ENCODE data around the gene OBP2B. TPM values are rescaled to one million over a fixed set of nuclear protein-coding genes. Genes with fewer than 3 reads are reported as not detected.
"Not testable (repeated sequence)": the region's sequence is repeated elsewhere in the genome, so short reads cannot be mapped to it uniquely, and the experiment has no call there.

Gene OBP2B
- total RNA-seq, 1 experiment from 2014 or later: not detected

GRCh38 chr9:133210202-133210532 is 1.1 kb upstream of the OBP2B start:
- peaks cover 6% of the 10 kb centered on the region for H3K4me1 Mint-ChIP-seq (ENCODE audit: insufficient read depth, unreplicated experiment)
- H3K27me3 Mint-ChIP-seq (ENCODE audit: insufficient read depth, unreplicated experiment): peaks cover 41% of the 10 kb centered on the region
- ChIA-PET POLR2A (no interaction called here), CTCF (no interaction called here)
- intact Hi-C loops (cut with micrococcal nuclease): no loop called here
- BruUV-seq (replicated peaks): no TSS peak
- H3K27ac Mint-ChIP-seq (ENCODE audit: low read depth, unreplicated experiment): no peak overlapping the region
- no peak overlapping the region for H3K4me3 Mint-ChIP-seq (ENCODE audit: unreplicated experiment)
- peaks cover 6% of the 10 kb centered on the region for H3K36me3 Mint-ChIP-seq (ENCODE audit: insufficient read depth, unreplicated experiment)
- TF ChIP-seq CTCF (IDR thresholded peaks at IDR 0.05; ENCODE audit: unreplicated experiment): no peak
- DNase-seq (ENCODE audit: unreplicated experiment): no peak
- H3K9me3 Mint-ChIP-seq (ENCODE audit: unreplicated experiment): peaks cover 7% of the 10 kb centered on the region

GRCh38 chr9:133209327-133210201 is 514 bp upstream of the OBP2B start:
- CTCF ChIA-PET; BruUV-seq (replicated peaks); POLR2A ChIA-PET; intact Hi-C loops (cut with micrococcal nuclease); H3K4me1 Mint-ChIP-seq (ENCODE audit: insufficient read depth, unreplicated experiment); H3K9me3 Mint-ChIP-seq (ENCODE audit: unreplicated experiment); H3K36me3 Mint-ChIP-seq (ENCODE audit: insufficient read depth, unreplicated experiment); H3K27ac Mint-ChIP-seq (ENCODE audit: low read depth, unreplicated experiment); H3K4me3 Mint-ChIP-seq (ENCODE audit: unreplicated experiment); DNase-seq (ENCODE audit: unreplicated experiment): not testable (repeated sequence)
- H3K27me3 Mint-ChIP-seq (ENCODE audit: insufficient read depth, unreplicated experiment): peaks cover 35% of the 10 kb centered on the region

GRCh38 chr9:133208171-133208879 is 725 bp downstream of the OBP2B start:
- POLR2A ChIA-PET: interaction anchor here (0.7 kb wide), 2 partner anchors 44 to 84 kb away, joined by 3 to 4 read pairs; no protein-coding TSS in a partner anchor
- peaks cover 22% of the 10 kb centered on the region for H3K27me3 Mint-ChIP-seq (ENCODE audit: insufficient read depth, unreplicated experiment)
- CTCF ChIA-PET: interaction anchor here (1.0 to 1.1 kb wide), 2 partner anchors 11 to 122 kb away, joined by 3 read pairs; no protein-coding TSS in a partner anchor
- H3K4me1 Mint-ChIP-seq (ENCODE audit: insufficient read depth, unreplicated experiment); H3K36me3 Mint-ChIP-seq (ENCODE audit: insufficient read depth, unreplicated experiment); intact Hi-C loops (cut with micrococcal nuclease); H3K27ac Mint-ChIP-seq (ENCODE audit: low read depth, unreplicated experiment); BruUV-seq (replicated peaks); H3K4me3 Mint-ChIP-seq (ENCODE audit: unreplicated experiment); H3K9me3 Mint-ChIP-seq (ENCODE audit: unreplicated experiment); DNase-seq (ENCODE audit: unreplicated experiment): not testable (repeated sequence)

- Mint-ChIP-seq H3K27me3 (ENCODE audit: insufficient read depth, unreplicated experiment) (peaks cover 16% of the 10 kb centered on the region), H3K9me3 (ENCODE audit: unreplicated experiment) (no peaks in the 10 kb centered on the region), H3K4me3 (ENCODE audit: unreplicated experiment) (no peak overlapping the region), H3K36me3 (ENCODE audit: insufficient read depth, unreplicated experiment) (peaks cover 6% of the 10 kb centered on the region), H3K27ac (ENCODE audit: low read depth, unreplicated experiment) (no peak overlapping the region), H3K4me1 (ENCODE audit: insufficient read depth, unreplicated experiment) (no peaks in the 10 kb centered on the region)
- CTCF ChIA-PET: interaction anchor here (1.0 to 1.1 kb wide), 3 partner anchors 10 to 122 kb away, joined by 3 read pairs; no protein-coding TSS in a partner anchor
- TF ChIP-seq CTCF (IDR thresholded peaks at IDR 0.05; ENCODE audit: unreplicated experiment): no peak
- intact Hi-C loops (cut with micrococcal nuclease): no loop called here
- POLR2A ChIA-PET: interaction anchor here (0.7 kb wide), 2 partner anchors 45 to 85 kb away, joined by 3 to 4 read pairs; no protein-coding TSS in a partner anchor
- BruUV-seq (replicated peaks): no TSS peak
- no peak for DNase-seq (ENCODE audit: unreplicated experiment)
Observed at GRCh38 chr9:133207540-133208170, 1.4 kb downstream of the OBP2B start.

Measured in MCF 10A (cell line).